HepG2 (cell line): Measurements from ENCODE around the gene ZMYND8. TPM values are rescaled to one million over a fixed set of nuclear protein-coding genes. Genes with fewer than 3 reads are reported as not detected.
A peak's percentile ranks its signal among the peaks of the same experiment; 100 is the strongest.

Source experiments
- ATAC-seq: fragments of 200-7000 bp; cut with Tn5 transposase; 3 replicates; pipeline ENCODE4 v1.9.1; 2020; ENCODE audit warnings: mild to moderate bottlenecking, moderate library complexity
- BruUV-seq: library from RNA; stranded (reverse); fragments of 400-500 nt; replicated peaks from 2 replicates; lab custom pipeline; 2021; lab: Mats Ljungman, UMichigan
- CTCF ChIA-PET: fragments of 300-600 bp; formaldehyde crosslinking; extraction: SDS; loops from one replicate; lab custom pipeline; 2021; ENCODE audit warnings: low total read pairs, inconsistent platforms, low intra/inter-chr PET ratio; lab: Yijun Ruan, JAX
- POLR2A ChIA-PET: fragments of 350-600 bp; sonication (Branson Sonifier 250); formaldehyde crosslinking; loops from one replicate; lab custom pipeline; 2020; ENCODE audit warnings: antibody characterized with exemption, inconsistent platforms; lab: Yijun Ruan, JAX
- DNase-seq: peaks from one replicate; pipeline ENCODE4 v3.0.0-alpha.2; 2015; ENCODE audit warnings: low spot score
- FAIRE-seq: peaks from 3 replicates; lab custom pipeline; 2011; peaks lifted over from hg19 to GRCh38; lab: Jason Lieb, UNC
- H2AFZ ChIP-seq: one replicate; pipeline ENCODE4 v1.6.1; 2011; ENCODE audit warnings: low read length, inconsistent platforms
- H3K27ac ChIP-seq: fragments of 300-600 bp; 3 replicates; pipeline ENCODE4 v1.8.0; 2011; ENCODE audit warnings: mixed run types, mild to moderate bottlenecking, mixed read lengths, low read length, inconsistent platforms; ENCODE audit not compliant: insufficient read depth; ENCODE audit errors: extremely low read length
- H3K27me3 ChIP-seq, 2 experiments: fragments of 200-600 bp in 1 of 2; 2 replicates in 1 of 2; 3 replicates in 1 of 2; pipeline versions ENCODE4 v1.6.0 to v1.8.0; 2011; ENCODE audit warnings: low read length in 2 of 2, mild to moderate bottlenecking in 2 of 2, moderate library complexity in 2 of 2, inconsistent platforms in 1 of 2; ENCODE audit not compliant: insufficient read depth in 2 of 2, control insufficient read depth in 1 of 2
- H3K36me3 ChIP-seq, 2 experiments: fragments of 200-600 bp in 1 of 2; replicated peaks in 1 of 2; 2 replicates in 1 of 2; 3 replicates in 1 of 2; pipeline versions ENCODE4 v1.5.1 to v1.8.0; 2011; ENCODE audit warnings: low read length in 2 of 2, inconsistent platforms in 1 of 2; ENCODE audit not compliant: insufficient read depth in 2 of 2, control insufficient read depth in 1 of 2
- H3K4me1 ChIP-seq: 2 replicates; pipeline ENCODE4 v1.5.1; 2012; ENCODE audit warnings: low read length, inconsistent platforms; ENCODE audit not compliant: insufficient read depth
- H3K4me2 ChIP-seq: 2 replicates; pipeline ENCODE4 v1.6.0; 2011; ENCODE audit warnings: low read depth, low read length, inconsistent platforms
- H3K4me3 ChIP-seq, 3 experiments: fragments of 200-600 bp in 1 of 3; sonication (generic), shearing (Covaris generic) in 1 of 3; replicated peaks in 1 of 3; 2 replicates each; pipeline ENCODE4 v1.5.1; 2011 to 2016; ENCODE audit warnings: low read length in 3 of 3, inconsistent platforms in 2 of 3, low read depth in 2 of 3, mild to moderate bottlenecking in 2 of 3, control low read depth in 1 of 3, mixed read lengths in 1 of 3; ENCODE audit not compliant: insufficient read depth in 1 of 3
- H3K79me2 ChIP-seq: one replicate; pipeline ENCODE4 v1.6.1; 2011; ENCODE audit warnings: low read length, inconsistent platforms; ENCODE audit not compliant: insufficient read depth
- H3K9ac ChIP-seq: 2 replicates; pipeline ENCODE4 v1.6.0; 2011; ENCODE audit warnings: mild to moderate bottlenecking, low read depth, low read length, inconsistent platforms; ENCODE audit not compliant: insufficient read depth
- H3K9me3 ChIP-seq: 2 replicates; pipeline ENCODE4 v1.5.1; 2012; ENCODE audit warnings: mild to moderate bottlenecking, low read length
- H4K20me1 ChIP-seq: 2 replicates; pipeline ENCODE4 v1.6.0; 2011; ENCODE audit warnings: inconsistent platforms, mild to moderate bottlenecking, low read length, moderate library complexity; ENCODE audit not compliant: insufficient read depth
- ATF5 ChIP-seq: sonication (generic); formaldehyde crosslinking; IDR thresholded peaks from 2 replicates; pipeline ENCODE4 v1.4.0; 2020; ENCODE audit warnings: mild to moderate bottlenecking, low read depth, missing genetic modification reagents
- ATF7 ChIP-seq, 2 experiments: fragments of 450-650 bp in 1 of 2; sonication (generic) in 1 of 2; formaldehyde crosslinking in 1 of 2; IDR thresholded peaks; 2 replicates each; pipeline versions ENCODE4 v1.4.0 to v1.6.1; 2016 to 2020; ENCODE audit warnings: antibody characterized with exemption in 1 of 2, mild to moderate bottlenecking in 1 of 2, missing genetic modification reagents in 1 of 2
- ATM ChIP-seq: fragments of 450-650 bp; IDR thresholded peaks from 2 replicates; pipeline ENCODE4 v1.7.1; 2017; ENCODE audit warnings: mild to moderate bottlenecking, borderline replicate concordance
- CBX1 ChIP-seq: IDR thresholded peaks from one replicate; pipeline ENCODE4 v1.6.1; 2016; ENCODE audit warnings: antibody characterized with exemption, low read depth
- DBP ChIP-seq: sonication (generic); formaldehyde crosslinking; IDR thresholded peaks from 2 replicates; pipeline ENCODE4 v1.4.0; 2020; ENCODE audit warnings: missing genetic modification reagents; ENCODE audit errors: not compliant biosample characterization
- DMTF1 ChIP-seq: sonication (generic); formaldehyde crosslinking; IDR thresholded peaks from 2 replicates; pipeline ENCODE4 v1.4.0; 2020; ENCODE audit warnings: mild to moderate bottlenecking, missing genetic modification reagents
- FOXC1 ChIP-seq: sonication (generic); formaldehyde crosslinking; IDR thresholded peaks from 2 replicates; pipeline ENCODE4 v1.8.0; 2022; ENCODE audit warnings: mild to moderate bottlenecking, missing genetic modification reagents, borderline replicate concordance
- GTF3A ChIP-seq: sonication (generic); formaldehyde crosslinking; conservative IDR thresholded peaks from 2 replicates; pipeline ENCODE4 v1.4.0; 2020; ENCODE audit warnings: mild to moderate bottlenecking, missing genetic modification reagents
- HOXD1 ChIP-seq: sonication (generic); formaldehyde crosslinking; IDR thresholded peaks from 2 replicates; pipeline ENCODE4 v1.5.0; 2020; ENCODE audit warnings: missing genetic modification reagents
- KAT2B ChIP-seq: fragments of 150-350 bp; IDR thresholded peaks from 2 replicates; pipeline ENCODE4 v1.6.1; 2014; ENCODE audit warnings: low read depth, low read length, borderline replicate concordance
- KDM4B ChIP-seq: sonication (generic); formaldehyde crosslinking; IDR thresholded peaks from 2 replicates; pipeline ENCODE4 v1.4.0; 2020; ENCODE audit warnings: missing genetic modification reagents
- MLLT10 ChIP-seq: sonication (generic); formaldehyde crosslinking; IDR thresholded peaks from 2 replicates; pipeline ENCODE4 v1.4.0; 2020; ENCODE audit warnings: missing genetic modification reagents
- MXD3 ChIP-seq: IDR thresholded peaks from 2 replicates; pipeline ENCODE4 v1.6.1; 2016; ENCODE audit warnings: mild to moderate bottlenecking, missing biosample characterization, missing genetic modification reagents
- PAF1 ChIP-seq: IDR thresholded peaks from 2 replicates; pipeline ENCODE4 v1.6.1; 2016; ENCODE audit warnings: missing genetic modification reagents, missing compliant biosample characterization
- POLR2G ChIP-seq: fragments of 200-400 bp; formaldehyde crosslinking; IDR thresholded peaks from 2 replicates; pipeline ENCODE4 v1.6.1; 2018; ENCODE audit warnings: mild to moderate bottlenecking, low read depth, low read length, moderate library complexity
- RBM22 ChIP-seq: fragments of 200-400 bp; formaldehyde crosslinking; optimal IDR thresholded peaks from 2 replicates; pipeline ENCODE3; 2017; ENCODE audit warnings: mild to moderate bottlenecking, low read length, moderate library complexity
- SP4 ChIP-seq: sonication (generic); formaldehyde crosslinking; IDR thresholded peaks from 2 replicates; pipeline ENCODE4 v1.8.1; 2023; ENCODE audit warnings: mild to moderate bottlenecking, missing genetic modification reagents
- ZFYVE20 ChIP-seq: sonication (generic); formaldehyde crosslinking; IDR thresholded peaks from 2 replicates; pipeline ENCODE4 v1.8.0; 2023; ENCODE audit warnings: low read depth, mild to moderate bottlenecking, moderate library complexity, missing genetic modification reagents, borderline replicate concordance
- ZNF510 ChIP-seq: sonication (generic); formaldehyde crosslinking; IDR thresholded peaks from 2 replicates; pipeline ENCODE4 v1.4.0; 2020; ENCODE audit warnings: low read depth, mild to moderate bottlenecking, missing genetic modification reagents
- ZNF724P ChIP-seq: sonication (generic); formaldehyde crosslinking; IDR thresholded peaks from 2 replicates; pipeline ENCODE4 v1.8.0; 2022; ENCODE audit warnings: missing genetic modification reagents, borderline replicate concordance
- ZNF747 ChIP-seq: sonication (generic); formaldehyde crosslinking; IDR thresholded peaks from 2 replicates; pipeline ENCODE4 v1.8.1; 2023; ENCODE audit warnings: missing genetic modification reagents, mild to moderate bottlenecking, borderline replicate concordance
- ZNF879 ChIP-seq: sonication (generic); formaldehyde crosslinking; IDR thresholded peaks from 2 replicates; pipeline ENCODE4 v1.8.1; 2023; ENCODE audit warnings: missing genetic modification reagents
- ZSCAN12 ChIP-seq: sonication (generic); formaldehyde crosslinking; IDR thresholded peaks from 2 replicates; pipeline ENCODE4 v1.9.0; 2021; ENCODE audit warnings: mild to moderate bottlenecking, missing genetic modification reagents
- WGBS: methylation state at CpG from one replicate; pipeline ENCODE4 v1.1.6; 2017; ENCODE audit warnings: low lambda C conversion rate; 5-methylcytosine and 5-hydroxymethylcytosine counted together
- in situ Hi-C: cut with HindIII; loops from 2 replicates; pipeline ENCODE4 v1.10.0; 2017; ENCODE audit warnings: low pct_unique_long_range_greater_than_20kb; ENCODE audit not compliant: extremely low pct_ligation_motif_present
- intact Hi-C: fragments of 100-400 bp; cut with micrococcal nuclease; formaldehyde crosslinking; loops from one replicate; pipeline ENCODE4 v1.10.0; 2022; ENCODE audit not compliant: unreplicated experiment
- polyA plus RNA-seq, 8 experiments: library from polyadenylated mRNA; depleted of rRNA in 3 of 8; stranded (reverse) in 7 of 8; unstranded in 1 of 8; fragments of >200 nt; fragmentation: Illumina TruSeq in 4 of 8; extraction: Trizol in 4 of 8; gene quantifications; 2 replicates each; pipeline versions ENCODE4 v1.2.1 to v1.2.3, GENCODE V29; 2011 to 2016; ENCODE audit warnings: low read depth in 4 of 8, missing spikeins in 1 of 8, mixed read lengths in 1 of 8; ENCODE audit not compliant: insufficient read depth in 1 of 8
- total RNA-seq, 5 experiments: library from RNA; depleted of rRNA; stranded (reverse); fragments of >200 nt; fragmentation: Illumina TruSeq; extraction: Trizol; gene quantifications; 2 replicates each; pipeline ENCODE4 v1.2.3, GENCODE V29; 2016; ENCODE audit warnings: low read depth in 1 of 5

Gene ZMYND8
- total and polyA plus RNA-seq, 2 of the 13 experiments (the other 11 are each of a cell fraction or from before 2014, with no cell fraction given): 53.9 to 84.7 TPM

- no peak overlapping the region for H3K4me3 ChIP-seq
- CTCF ChIA-PET: no interaction called here
- H3K9ac ChIP-seq: no peak overlapping the region
- FAIRE-seq (no peak), ATAC-seq (peak; percentile 28), DNase-seq (no peak)
- peaks cover 11% of the 10 kb centered on the region for H3K4me1 ChIP-seq
- H3K27me3 ChIP-seq: no peaks in the 10 kb centered on the region
- 95% methylated on average over 7 of the region's 7 CpGs for whole genome bisulfite sequencing
- intact Hi-C loops: no loop called here
- H3K79me2 ChIP-seq: peaks cover 18% of the 10 kb centered on the region
- no peak overlapping the region for H2AFZ ChIP-seq
- peaks cover 9% of the 10 kb centered on the region; the same call in 1 of the 2 replicates for H4K20me1 ChIP-seq
- H3K36me3 ChIP-seq: peaks cover 69 to 97% of the 10 kb centered on the region in 2 experiments
- POLR2A ChIA-PET: interaction anchor here (0.6 kb wide), 1 partner anchor 75 kb away, joined by 3 read pairs; no protein-coding TSS in a partner anchor
- no TSS peak for BruUV-seq
- no peak overlapping the region for H3K4me2 ChIP-seq
- H3K27ac ChIP-seq: no peak overlapping the region
- H3K9me3 ChIP-seq: no peaks in the 10 kb centered on the region
- in situ Hi-C loops: no loop called here
- TF ChIP-seq POLR2G (0 out of 2 replicates have a peak, but pooled peaks have one; percentile 18), ZNF724P (CRISPR knock-in tag) (no peak), RBM22 (peak; percentile 90), MXD3 (no peak), KDM4B (CRISPR knock-in tag) (no peak), SP4 (CRISPR knock-in tag) (0 out of 2 replicates have a peak, but pooled peaks have one; percentile 44), FOXC1 (CRISPR knock-in tag) (no peak), ATM (no peak), GTF3A (CRISPR knock-in tag) (0 out of 2 replicates have a peak, but pooled peaks have one; percentile 34), ZFYVE20 (no peak), DBP (CRISPR knock-in tag) (no peak), ATF5 (no peak), KAT2B (no peak), ZNF510 (CRISPR knock-in tag) (no peak), ZSCAN12 (no peak), CBX1 (no peak), DMTF1 (no peak), PAF1 (CRISPR knock-in tag) (0 out of 2 replicates have a peak, but pooled peaks have one; percentile 28), MLLT10 (no peak), ZNF879 (CRISPR knock-in tag) (no peak), HOXD1 (CRISPR knock-in tag) (no peak), ATF7 (IDR thresholded peaks at IDR 0.05) (no peak), ATF7 (CRISPR knock-in tag; IDR thresholded peaks at IDR 0.05) (no peak), ZNF747 (CRISPR knock-in tag) (no peak)
Observed at GRCh38 chr20:47280228-47280627, 76.3 kb downstream of the ZMYND8 start.
